ENCODE data around the gene CLIC4.
"Not testable (repeated sequence)": the region's sequence is repeated elsewhere in the genome, so short reads cannot be mapped to it uniquely, and the experiment has no call there.

Gene CLIC4

DNA sequence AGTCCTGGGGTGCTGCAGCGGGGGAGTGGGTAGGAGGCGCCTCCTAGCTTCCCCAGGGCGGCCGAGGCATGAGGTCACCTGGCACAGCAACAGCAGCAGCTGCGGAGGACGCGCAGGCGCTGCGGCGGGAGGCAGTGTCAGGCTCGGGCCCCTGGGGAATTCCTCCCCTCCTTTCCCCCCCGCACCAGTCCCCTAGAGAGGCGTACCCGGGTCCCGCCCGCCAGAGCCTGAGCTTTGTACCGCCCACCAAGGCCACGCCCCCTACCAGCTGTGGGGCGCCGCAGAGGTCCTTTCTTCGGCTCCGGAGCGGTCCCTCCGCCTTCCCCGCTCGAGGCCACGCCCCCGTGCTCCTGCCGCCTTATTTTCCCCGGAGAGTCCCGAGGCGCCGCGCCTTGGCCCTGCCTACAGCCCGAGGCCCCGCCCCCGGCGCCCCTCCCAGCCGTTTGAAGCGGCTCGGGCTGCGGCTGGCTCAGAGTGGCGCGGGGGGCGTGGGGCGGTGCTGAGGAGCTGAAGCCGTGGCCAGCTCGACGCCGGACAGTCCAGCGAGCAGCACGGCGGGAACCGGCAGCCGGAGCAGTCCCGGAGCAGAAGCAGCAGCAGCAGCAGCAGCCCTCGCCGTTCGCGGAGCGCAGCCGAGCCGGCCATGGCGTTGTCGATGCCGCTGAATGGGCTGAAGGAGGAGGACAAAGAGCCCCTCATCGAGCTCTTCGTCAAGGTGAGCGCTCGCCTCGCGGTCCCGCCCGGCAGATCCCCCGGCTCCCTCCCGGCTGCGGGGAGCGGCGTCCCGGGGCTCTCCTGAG is at the start of gene CLIC4:
Gene CLIC4 (plus strand): TSS at position 537 of the 800 bp plus-strand sequence. CDS start 107 bp downstream, at position 644.
- DNase-seq (ENCODE audit: low spot score): peak; percentile 95

DNA sequence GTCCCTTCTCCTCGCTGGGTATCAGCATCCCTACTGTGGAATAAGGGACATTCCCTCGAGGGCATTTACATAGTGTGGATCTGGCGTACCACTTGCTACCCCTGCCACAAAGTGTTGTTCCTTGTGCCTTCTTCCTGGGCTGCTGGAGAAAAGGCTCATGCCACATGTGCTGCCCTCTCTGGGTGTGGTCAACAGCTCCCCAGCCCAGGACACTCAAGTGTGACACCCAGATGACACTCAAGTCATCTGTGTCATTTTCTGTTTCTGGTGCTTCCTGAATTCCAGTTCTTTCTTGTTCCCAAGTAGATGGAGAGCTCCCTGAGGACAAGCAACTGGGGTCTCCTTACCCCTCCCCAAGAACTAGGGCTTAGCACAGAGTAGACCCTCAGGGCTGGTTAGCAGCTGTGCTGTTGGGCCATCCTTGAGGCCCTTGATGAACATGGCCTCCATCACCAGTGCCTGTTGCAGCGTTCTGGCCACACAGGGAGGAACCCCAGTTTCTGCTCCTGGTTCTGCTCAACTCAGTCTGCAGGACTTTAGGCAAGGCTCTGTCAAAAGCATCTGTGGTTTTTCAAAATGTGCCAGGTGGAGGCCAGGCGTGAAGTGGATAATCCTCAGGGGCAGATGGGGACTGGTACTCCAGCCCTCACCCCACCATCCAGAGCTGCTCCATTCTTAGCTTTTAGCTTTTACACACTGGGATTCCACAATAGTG is 49.0 kb upstream of the CLIC4 start:
- peak; percentile 70 for DNase-seq (ENCODE audit: low spot score)

- no peak for DNase-seq (ENCODE audit: low spot score)
These were observed 48.4 kb upstream of the CLIC4 start for GRCh38 chr1:24696756-24697330.

- not testable (repeated sequence) for DNase-seq (ENCODE audit: low spot score)
These were observed 47.7 kb upstream of the CLIC4 start for GRCh38 chr1:24697453-24698001.

DNA sequence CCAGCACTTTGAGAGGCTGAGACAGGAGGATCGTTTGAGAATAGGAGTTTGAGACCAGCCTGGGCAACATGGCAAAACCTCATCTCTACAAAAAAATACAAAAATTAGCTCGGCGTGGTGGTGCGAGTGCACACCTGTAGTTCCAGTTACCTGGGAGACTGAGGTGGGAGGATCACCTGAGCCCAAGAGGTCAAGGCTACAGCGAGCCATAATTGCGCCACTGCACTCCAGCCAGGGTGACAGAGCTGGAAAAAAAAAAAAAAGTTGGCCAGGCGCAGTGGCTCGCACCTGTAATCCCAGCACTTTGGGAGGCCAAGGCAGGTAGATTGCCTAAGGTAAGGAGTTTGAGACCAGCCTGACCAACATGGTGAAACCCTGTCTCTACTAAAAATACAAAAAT is 46.9 kb upstream of the CLIC4 start:
- DNase-seq (ENCODE audit: low spot score): not testable (repeated sequence)

GRCh38 chr1:24699628-24700027 is 45.6 kb upstream of the CLIC4 start:
- no peak for DNase-seq (ENCODE audit: low spot score)

DNA sequence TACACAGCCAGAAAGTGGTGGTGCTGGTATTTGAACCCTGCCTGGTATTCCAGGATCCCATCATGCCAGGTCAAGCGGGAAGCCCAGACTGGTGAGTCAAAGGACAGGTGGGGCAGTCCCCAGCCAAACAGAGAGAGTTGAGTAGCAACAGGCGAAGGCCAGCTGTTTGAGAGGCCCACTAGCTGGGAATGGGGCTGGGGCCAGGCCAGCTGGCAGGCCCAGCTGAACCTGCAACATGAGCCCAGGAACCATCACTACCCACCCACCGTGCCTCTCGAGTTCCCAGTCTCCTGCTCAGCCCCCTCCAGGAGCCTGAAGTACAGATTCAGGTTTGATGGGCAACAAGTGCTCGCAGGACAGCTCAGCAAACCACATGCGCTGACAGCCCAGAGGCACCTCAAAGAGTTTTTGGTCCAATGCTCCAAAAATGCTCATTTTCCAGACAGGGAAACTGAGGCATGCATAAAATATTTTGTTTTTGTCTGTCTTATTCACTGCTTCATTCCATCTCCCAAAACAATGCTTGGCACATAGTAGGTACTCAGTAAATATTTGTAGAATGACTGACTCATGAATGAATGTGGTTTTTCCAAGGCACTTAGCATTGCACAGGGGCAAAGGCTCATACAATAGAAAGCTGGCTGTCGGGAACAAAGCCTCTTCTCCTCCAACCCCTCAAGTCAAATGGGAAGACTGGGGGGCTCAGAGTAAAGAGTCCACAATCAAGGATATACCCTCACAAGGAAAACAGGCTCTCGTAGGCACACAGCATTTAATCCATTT is 42.5 kb upstream of the CLIC4 start:
- DNase-seq (ENCODE audit: low spot score): no peak

DNA sequence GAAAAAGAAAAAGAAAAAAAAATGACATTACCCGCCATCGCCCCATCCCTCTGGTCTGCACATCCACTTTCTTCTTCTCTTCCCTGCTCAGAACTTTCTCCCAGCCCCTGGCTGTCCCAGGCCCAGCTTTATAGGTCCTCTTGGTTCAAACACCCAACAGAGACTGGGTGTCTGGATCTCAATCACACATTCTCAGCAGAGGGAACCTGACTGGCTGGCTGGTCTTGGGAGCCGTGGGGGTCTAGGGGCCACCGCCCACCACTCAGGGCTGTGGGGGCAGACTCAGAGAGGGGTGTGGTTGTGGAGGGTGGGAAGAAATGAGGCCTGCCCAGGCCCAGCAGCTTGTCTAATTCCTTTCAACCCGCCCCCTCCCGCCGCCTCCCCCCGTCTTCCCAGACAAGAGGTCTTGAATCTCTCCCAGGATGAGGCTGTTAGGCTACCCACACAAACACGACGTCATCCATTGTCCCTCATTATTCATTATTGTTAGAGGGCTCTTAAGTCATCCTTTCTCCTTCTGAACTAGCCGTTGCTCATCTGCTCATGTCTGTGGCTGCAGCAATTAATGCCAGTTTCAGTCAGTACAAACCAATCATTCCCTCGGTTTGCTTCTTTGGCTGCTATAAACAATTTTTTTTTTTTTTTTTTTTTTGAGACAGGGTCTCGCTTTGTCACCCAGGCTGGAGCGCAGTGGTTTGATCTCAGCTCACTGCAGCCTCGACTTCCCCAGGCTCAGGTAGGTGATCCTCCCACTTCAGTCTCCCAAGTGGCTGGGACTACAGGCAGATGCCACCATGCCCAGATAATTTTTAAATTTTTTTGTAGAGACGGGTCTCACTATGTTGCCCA is 40.6 kb upstream of the CLIC4 start:
- DNase-seq (ENCODE audit: low spot score): no peak

DNA sequence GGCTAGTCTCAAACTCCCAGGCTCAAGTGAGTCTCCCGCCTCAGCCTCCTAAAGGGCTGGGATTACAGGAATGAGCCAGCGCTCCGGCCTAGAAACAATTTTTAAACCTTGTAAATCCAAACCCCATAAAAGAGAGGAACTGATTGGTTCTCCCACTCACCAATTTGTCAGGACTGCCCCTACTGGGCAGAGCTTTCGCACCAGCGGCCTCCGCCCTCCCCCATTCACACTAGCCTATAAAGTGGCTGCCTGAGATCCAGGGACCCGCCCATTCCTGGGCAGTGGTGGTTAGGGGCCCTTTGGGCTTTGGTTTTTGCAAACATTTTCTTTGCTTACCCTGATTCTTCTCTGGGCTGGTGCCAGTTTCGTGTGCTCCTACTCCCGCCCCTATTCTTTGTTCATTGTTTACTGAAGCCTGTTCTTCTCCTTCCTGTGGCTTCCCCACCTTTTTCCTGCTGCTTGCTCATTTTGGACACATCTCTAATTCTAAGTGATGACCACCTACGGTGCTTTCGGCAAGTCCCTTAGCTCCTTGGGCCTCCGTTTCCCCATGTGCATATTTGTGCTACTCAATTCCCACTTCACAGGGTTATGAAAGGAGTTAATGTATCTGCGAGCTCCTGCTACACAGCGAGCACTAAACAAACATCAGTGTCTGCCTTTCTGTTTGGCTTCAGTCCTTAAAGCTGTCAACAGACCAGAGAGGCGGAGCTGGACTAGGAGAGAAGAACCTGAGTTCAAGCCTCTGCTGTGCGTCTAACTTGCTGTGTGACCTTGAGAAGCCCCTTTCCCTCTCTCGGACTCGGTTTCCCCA is 39.8 kb upstream of the CLIC4 start:
- peak; percentile 68 for DNase-seq (ENCODE audit: low spot score)

- not testable (repeated sequence) for DNase-seq (ENCODE audit: low spot score)
These were observed 39.2 kb upstream of the CLIC4 start for GRCh38 chr1:24706074-24706389.

- DNase-seq (ENCODE audit: low spot score): no peak
These were observed 37.6 kb upstream of the CLIC4 start for GRCh38 chr1:24707687-24708086.

DNA sequence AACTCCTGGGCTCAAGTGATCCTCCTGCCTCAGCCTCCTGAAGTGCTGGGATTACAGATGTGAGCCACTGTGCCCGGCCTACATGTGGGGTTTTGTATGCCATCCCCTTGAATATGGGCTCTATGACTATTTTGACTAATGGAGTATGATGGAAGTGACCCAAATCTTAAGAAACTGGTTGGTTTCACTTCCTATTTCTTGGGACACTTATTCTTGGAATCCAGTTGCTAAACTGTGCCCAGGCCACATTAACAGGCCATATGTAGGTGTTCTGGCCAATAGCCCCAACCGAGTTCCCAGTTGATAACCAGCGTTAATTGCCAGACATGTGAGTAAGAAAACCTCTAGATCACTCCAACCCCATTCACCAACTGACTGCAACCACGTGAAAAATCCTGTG is 36.3 kb upstream of the CLIC4 start:
- no peak for DNase-seq (ENCODE audit: low spot score)

- DNase-seq (ENCODE audit: low spot score): no peak
These were observed 35.3 kb upstream of the CLIC4 start for GRCh38 chr1:24709791-24710441.

- no peak for DNase-seq (ENCODE audit: low spot score)
These were observed 33.9 kb upstream of the CLIC4 start for GRCh38 chr1:24711329-24711728.

DNA sequence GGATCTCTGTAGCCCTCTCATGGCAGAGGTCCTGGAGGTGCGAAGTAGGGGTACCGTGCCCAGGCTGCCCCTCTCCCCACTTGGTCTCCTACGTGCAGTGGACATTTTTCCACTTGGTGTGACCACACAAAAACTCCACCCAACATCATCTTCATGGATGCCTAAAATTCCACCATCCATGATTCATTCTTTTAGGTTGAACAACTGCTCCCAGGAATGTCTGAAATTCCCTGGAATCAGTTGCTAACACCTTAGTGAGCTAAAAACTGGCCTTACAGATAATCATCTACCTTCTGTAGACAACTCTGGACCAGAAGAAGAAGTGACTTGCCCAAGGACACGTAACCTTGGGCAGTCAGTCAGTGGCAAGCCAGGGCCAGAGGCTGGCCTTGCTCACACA is 32.1 kb upstream of the CLIC4 start:
- DNase-seq (ENCODE audit: low spot score): no peak

- DNase-seq (ENCODE audit: low spot score): no peak
These were observed 31.5 kb upstream of the CLIC4 start for GRCh38 chr1:24713736-24714135.

- DNase-seq (ENCODE audit: low spot score): no peak
These were observed 30.3 kb upstream of the CLIC4 start for GRCh38 chr1:24714859-24715520.

- DNase-seq (ENCODE audit: low spot score): no peak
These were observed 29.6 kb upstream of the CLIC4 start for GRCh38 chr1:24715658-24716057.
